ENCODE data around the gene SNAPC3. TPM values are rescaled to one million over a fixed set of nuclear protein-coding genes. Genes with fewer than 3 reads are reported as not detected.

SNAPC3 gene
- total and polyA plus RNA-seq, 5 donors: 15.4 to 29.6 (median 25.0) TPM

Other genes with a start within 250 kb of the SNAPC3 start
- gene TTC39B, start 115.7 kb upstream of the SNAPC3 start, total RNA-seq: 1 to 10 TPM; 2.9 to 3.8 (median 3.3) TPM
- gene TTC39B, start 115.7 kb upstream of the SNAPC3 start, polyA plus RNA-seq: 1.00 TPM
- gene PSIP1, start 88.1 kb downstream of the SNAPC3 start, total RNA-seq: 10 to 100 TPM; 21.7 to 39.5 (median 36.4) TPM
- gene PSIP1, start 88.1 kb downstream of the SNAPC3 start, polyA plus RNA-seq: 28.6 TPM
- 1 to 10 TPM; 1.9 to 3.4 (median 2.9) TPM for gene CCDC171, start 130.2 kb downstream of the SNAPC3 start, total RNA-seq
- 0.61 TPM for gene CCDC171, start 130.2 kb downstream of the SNAPC3 start, polyA plus RNA-seq